Fibroblast of peridontal ligament (primary cell): ENCODE results near the gene CADM4.
A peak's percentile ranks its signal among the peaks of the same experiment; 100 is the strongest.
"Not testable (repeated sequence)": the region's sequence is repeated elsewhere in the genome, so short reads cannot be mapped to it uniquely, and the experiment has no call there.

Experiments used
- DNase-seq: peaks from one replicate; pipeline ENCODE4 v3.0.0-alpha.2; 2010; ENCODE audit errors: extremely low read depth

CADM4 gene

DNA sequence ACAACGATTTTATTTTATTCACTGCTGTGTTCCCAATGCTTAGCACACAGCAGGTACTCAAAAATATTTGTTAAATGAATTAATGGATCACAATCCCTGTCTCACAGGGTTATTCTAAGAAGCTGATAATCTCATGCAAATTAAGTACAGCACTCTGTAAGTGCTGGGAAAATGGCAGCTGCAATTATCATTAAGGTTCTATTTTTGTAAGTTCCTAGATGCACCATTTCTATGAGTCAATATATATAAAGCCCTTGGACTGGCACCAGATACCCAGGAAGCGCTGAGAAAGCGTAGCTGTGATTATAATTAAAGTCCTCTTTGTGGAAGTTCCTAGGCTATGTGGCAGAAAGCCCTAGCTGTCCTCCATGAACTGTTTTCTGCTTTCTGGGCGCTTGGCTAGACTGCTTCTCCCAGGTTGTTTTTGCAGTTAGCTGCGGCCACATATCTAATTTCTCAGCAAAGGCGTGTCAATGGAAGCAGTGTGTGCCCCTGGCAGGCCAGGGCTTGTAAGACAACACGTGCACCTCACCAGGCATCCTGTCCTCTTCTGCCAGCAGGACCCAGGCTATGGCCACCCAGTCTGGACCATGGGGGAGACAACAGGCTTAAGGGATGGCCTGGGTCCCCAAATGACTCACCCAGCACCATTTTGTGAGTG is 33.0 kb downstream of the CADM4 start:
- no peak for DNase-seq

DNA sequence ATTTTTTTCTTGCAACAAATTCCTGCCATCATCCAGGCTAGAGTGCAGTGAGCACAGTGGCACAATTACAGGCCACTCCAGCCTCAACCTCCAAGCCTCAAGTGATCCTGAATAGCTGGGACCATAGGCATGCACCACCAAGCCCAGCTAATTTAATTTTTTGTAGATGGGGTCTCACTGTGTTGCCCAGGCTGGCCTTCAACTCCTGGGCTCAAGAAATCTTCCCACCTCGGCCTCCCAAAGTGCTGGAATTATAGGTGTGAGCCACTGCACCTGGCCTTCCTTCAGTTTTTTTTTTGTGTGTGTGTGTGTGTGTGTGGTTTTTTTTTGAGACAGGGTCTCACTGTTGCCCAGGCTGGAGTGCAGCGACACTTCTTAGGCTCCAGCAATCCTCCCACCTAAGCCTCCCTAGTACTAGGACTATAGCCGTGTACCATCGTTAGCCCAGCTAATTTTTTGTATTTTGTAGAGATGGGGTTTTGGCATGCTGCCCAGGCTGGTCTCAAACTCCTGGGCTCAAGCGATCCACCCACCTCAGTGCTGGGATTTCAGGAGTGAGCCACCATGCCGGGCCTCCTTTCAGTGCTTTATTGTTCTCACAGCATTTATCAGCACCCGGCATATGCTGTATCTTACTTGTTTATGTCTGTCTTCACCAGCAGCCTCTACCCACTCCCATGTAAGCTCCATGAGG is 33.6 kb downstream of the CADM4 start:
- no peak for DNase-seq

DNA sequence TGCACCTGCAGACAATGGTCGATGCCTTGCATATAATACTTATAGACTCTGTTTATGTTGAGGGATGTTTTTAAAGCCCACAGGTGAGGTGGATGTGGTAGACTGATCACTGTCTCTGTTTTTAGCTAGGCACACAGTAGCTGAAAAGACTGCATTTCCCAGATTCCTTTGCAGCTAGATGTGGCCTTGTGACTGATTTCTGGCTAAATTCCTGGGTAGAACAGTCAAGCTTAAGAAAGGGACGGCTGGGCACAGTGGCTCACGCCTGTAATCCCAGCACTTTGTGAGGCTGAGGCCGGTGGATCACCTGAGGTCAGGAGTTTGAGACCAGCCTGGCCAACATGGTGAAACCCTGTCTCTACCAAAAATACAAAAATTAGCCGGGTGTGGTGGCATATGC is 39.3 kb downstream of the CADM4 start:
- DNase-seq: not testable (repeated sequence)

DNA sequence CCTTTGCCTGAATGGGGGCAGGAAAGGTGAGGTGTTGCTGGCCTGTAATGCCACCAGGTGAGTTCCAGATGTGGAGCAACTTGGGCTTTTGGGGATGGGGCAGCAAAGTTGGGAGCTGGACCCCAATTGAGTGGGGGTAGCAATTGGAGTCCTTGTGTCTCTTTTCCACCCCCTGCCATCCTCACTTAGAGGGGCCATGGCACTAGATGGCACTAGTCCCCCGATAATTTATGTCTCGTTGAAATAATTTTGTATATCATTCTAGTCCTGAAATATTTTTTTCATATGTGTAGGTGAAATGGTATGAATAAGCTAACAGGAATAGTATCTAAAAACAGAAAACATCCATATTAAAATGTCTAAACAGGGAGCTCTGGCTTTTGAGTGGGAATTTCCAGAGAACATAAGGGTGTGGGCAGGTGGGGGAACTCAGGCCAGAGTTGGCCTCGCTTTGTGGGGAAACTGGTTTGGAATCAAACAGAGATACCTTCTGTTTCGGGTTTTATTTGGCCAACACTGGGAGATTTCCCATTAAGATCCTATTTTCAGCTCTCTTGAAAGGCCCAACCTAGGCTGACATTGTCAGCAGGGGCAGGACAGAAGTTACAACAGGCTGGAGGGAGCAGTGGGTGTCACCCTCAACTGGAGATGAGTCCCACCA is 39.9 kb downstream of the CADM4 start:
- no peak for DNase-seq

DNA sequence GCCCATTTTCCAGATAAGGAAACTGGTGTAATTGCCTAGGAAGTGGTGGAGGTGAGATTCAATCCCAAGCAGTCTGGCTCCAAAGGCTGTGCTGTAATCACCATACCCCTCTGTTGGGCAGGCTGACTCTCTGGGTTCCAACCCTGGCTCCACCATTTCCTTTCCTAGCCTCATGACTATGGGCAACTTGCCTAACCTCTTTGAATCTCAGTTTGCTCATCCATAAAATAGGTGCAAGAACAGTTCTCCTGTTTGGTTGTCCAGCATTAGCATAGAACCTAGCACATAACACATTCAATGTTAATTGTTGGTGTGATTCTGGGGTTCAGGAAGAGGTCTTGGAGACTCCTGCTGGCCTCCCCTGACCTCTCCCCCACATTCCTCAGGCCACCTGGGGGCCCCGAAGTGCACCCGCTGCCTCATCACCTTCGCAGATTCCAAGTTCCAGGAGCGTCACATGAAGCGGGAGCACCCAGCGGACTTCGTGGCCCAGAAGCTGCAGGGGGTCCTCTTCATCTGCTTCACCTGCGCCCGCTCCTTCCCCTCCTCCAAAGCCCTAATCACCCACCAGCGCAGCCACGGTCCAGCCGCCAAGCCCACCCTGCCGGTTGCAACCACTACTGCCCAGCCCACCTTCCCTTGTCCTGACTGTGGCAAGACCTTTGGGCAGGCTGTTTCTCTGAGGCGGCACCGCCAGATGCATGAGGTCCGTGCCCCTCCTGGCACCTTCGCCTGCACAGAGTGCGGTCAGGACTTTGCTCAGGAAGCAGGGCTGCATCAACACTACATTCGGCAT is 41.0 kb downstream of the CADM4 start:
- DNase-seq: no peak

DNA sequence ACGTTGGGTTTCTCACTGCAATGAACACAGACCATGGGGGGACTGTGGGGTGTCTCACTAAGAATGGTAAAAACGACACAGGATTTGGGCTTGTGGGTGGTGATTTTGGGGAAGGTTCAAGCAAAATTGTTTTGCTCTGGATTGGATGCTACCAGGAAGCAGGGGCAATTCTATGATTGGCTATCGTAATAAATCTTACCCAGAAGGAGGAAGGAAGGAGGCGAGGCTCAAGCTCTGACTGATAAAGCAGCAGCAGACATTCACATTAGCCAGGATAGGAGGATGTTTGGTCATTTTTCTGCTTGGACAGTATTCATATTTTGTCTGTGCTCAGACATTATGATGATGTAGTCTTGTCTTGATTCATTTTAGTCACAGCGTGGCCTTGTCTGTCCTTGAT is 41.8 kb downstream of the CADM4 start:
- DNase-seq: no peak

DNA sequence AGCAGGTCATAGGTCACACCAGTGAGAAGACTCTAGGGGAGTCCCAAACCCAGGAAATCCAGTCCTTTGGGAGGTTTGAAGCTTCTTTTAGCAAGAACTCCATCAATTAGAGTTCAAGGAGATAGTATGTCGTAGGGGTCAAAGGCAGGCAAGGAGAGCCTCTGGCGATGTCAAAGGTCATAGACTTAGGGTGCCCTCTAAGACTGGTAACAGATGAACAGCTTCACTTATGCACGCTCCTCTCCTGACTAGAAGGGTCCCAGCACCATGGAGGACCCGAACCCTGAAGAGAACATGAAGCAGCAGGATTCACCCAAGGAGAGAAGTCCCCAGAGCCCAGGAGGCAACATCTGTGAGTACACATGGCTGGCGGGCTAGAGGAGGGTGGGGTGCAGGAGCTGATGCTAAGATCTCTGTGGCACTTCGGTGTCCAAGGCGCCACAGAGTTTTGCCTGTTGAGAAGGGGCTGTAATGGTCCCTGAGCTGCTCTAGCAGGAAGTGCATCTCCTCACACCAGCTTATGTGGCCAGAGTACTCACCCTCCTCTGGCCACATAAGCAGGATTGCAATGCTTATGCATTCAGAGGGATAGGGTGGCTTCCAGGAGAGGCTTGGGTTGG is 42.7 kb downstream of the CADM4 start:
- no peak for DNase-seq

DNA sequence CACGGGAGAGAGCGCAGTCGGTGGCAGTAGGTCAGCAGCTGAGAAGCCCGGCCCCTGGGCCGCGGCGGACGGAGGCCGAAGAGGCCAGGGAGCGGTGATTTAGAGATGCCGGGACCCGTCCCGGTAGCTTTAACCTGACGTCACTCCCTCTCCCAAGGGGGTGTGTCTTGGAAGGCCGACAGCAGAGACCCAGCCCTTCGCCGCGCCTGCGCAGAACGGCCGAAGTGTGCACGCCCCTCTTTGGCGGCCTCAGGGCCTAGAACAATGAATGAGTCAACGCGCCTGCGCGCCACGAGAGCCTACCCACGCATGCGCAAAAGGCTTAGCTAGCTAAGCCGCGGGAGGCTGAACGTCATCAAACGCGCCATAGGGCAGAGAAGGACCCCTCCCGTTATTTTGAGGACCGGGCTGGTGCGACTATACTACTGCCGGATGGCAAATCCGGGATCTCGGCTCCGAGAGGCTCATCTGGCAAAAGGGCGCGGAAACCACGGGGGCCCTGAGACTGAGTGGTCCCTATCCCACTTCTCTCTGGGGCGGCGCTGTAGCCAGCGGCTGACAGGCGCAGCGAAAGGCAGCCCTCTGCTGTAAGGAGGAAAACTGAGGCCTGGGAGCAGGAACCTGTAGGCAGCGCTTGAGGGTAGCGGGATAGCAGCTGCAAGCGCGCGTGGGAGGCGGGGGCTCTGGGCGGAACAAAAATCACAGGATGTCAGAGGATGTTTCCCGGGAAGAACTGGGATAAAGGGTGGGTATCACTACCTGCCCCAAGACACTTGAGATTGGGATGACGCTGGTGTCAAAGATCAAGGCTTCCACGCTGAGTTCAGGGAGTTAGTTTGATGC is 43.4 kb downstream of the CADM4 start, which contains the start of the genes IRGQ and ZNF576:
TSS of gene IRGQ (minus strand) at position 136 of the 843 bp plus-strand sequence. CDS start 796 bp downstream, outside the sequence.
TSS of gene ZNF576 (plus strand) at position 597 of the 843 bp plus-strand sequence. CDS start 514 bp downstream, outside the sequence.
- peak; percentile 99 for DNase-seq

DNA sequence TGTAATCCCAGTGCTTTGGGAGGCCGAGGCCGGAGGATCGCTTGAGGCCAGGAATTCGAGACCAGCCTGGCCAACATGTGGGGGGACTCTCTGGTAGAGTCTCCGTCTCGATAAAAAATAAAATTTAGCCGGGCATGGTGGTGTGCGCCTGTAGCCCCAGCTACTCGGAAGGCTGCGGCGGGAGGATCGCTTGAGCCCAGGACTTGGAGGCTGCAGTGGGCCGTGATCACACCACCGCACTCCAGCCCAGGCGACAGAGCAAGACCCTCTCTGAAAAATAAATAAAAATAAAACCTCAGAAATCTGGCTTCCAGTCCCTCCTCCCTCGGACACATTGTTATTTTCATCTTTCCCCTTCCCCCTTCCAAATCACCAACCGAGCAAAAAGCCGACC is 44.0 kb downstream of the CADM4 start:
- DNase-seq: no peak

DNA sequence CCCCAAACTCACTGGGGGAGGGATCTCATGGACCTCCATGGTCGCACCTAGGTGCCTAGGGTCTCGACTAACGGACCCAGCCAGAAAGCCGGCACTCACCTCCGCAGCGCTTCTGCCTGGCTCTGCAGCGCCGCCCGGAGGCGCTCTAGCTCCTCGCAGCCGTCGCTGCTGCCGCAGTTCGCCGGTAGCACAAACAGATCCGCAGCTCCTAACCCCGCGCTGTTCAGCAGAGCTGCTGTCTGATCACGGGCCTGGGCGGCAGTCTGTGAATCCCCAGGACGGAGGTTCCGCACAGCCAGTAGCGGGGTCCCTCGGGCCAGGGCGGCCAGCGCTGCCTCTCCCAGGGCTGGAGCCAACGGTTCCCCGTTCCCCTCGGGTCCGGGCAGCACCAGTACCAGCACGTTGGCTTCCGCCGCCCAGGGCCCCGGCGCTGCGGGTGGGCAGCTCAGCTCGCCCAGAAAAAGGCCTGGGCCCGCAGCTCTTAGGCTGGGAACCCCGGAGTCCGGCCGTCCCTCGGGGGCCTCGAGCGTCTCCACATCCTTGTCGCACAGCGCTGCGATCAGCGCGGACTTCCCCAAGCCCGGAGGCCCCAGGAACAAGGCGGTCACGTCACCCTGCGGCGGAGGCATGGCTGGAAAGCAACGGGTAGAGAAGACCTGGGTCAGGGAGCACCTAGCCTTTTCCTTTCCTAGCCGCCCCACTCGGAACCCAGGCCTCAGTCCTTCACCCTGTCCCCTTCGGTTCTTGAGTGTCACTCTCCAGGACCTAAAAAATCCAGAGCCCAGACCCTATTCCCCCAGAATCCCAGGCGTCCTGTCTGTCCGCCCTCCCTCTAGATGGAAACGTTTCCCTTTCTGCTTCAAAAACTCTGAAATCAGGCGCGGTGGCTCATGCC is 44.7 kb downstream of the CADM4 start:
- DNase-seq: peak; percentile 50

DNA sequence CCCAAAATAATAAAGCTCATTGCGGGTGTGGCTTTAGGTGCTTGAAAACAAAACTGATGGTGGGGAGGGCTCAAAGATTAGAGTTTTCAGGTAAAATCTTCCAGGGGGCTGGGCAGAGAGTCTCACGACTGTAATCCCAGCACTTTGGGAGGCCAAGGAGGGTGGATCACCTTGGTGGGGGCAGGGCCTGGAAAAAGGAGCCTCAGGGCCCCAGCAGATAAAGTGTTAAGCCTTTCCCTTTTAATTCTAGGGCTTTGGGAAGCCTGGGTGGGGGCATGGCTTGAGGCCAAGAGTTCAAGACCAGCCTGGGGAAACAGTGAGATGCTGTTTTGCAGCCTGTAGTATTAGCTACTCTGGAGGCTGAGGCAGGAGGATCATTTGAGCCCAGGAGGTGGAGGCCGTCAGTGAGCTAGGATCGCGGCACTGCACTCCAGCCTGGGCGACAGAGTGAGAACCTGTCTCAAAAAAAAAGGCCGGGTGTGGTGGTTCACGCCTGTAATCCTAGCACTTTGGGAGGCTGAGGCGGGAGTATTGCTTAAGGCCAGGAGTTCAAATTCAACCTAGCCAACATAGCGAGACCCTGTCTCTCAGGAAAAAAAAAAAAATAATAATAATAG is 45.5 kb downstream of the CADM4 start:
- DNase-seq: no peak

DNA sequence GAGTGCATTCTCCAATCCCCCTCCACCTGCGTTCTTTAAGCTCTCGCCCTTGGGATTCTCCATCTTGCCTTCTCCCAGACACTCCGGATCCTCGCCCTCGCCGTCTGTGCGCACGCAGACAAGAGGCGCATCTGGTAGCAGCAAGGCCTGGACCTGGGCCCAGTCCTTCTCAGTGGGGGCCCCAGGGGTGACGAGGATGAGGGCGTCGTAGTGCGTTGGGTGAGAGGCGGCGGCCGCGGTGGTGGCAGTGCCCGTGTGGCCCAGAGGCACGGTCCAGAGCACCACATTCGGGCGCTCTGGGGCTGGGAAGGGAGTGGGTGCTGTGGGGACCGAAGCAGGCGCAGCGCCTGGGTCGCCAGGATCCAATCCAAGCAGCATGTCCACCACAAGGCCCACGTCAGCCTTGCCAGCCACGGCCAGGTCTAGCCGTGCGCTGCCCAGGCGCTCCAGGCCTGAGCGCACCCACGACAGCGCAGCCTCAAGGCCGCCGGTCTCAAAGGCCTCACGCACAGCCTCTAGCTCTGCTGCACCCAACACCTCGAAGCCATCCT is 46.8 kb downstream of the CADM4 start:
- no peak for DNase-seq

DNA sequence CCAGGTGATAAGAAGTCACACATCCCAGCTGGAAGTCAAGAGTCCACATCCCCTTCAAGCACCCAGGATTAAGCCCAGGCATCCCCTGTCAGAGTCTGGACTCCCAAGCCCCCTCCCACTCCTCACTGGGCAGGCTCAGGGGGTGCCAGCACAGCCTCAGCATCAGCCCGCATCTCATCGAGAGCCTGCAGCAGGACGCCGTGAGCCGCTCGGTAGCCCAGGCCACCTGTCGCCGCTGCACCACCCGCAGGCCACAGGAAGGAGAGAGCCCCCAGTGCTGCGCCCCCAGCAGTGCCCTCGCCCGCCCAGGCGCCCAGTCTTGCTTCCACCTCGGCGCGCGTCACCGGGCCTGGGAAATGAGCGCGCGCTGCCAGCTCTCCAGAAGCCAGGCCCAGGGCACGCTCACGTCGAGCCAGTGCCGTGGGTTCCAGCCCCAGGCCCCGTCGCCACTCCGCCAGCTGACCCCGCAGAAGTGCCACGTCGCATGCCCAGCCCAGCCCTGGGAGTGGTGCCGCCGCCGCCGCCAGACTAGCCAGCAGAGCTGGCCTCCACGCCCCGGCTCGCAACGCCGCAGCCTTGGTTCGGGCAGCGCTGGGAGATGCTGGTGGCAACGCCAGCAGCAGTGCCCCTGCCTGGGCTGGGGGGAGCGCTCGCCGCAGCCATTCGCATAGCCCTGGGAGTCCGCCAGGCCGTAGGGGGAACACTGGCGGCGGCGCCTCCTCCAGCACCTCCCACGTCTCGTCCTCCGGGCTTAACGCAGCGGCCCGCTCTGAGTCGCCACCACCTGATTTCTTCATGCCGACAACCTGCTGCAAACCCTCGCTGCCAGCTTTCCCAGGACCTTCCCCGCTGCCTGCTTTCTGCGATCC is 47.5 kb downstream of the CADM4 start:
- no peak for DNase-seq

DNA sequence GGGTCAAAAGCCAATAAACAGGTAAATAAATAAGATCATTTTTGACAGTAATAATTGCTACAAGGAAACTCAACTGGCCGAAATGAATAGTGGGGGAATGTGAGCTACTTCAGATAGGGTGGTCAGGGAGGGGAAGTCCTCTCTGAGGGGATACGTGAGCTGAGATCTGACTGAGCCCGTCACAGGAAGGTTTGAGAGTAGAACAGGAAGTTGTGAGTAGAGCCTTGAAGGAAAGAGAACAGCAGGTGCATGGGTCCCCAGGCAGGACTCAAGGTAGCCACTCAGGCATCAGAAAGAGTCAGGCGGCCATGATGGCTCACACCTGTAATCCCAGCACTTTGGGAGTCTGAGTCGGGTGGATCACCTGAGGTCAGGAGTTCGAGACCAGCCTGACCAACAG is 50.0 kb downstream of the CADM4 start:
- DNase-seq: no peak

DNA sequence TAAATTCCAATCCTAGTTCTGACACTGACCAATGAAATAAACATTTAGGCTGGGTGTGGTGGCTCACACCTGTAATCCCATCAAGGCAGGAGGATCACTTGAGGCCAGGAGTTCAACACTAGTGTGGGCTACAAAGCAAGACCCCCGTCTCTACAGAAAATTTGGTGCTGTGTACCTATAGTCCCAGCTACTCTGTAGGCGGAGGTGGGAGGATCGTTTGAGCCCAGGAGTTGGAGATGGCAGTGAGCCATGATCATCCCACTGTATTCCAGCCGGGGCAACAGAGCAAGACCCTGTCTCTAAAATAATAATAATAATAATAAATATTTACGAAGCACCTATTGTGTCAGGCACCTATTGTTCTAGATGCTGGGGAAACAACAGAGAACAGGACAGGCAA is 50.4 kb downstream of the CADM4 start:
- no peak for DNase-seq

DNA sequence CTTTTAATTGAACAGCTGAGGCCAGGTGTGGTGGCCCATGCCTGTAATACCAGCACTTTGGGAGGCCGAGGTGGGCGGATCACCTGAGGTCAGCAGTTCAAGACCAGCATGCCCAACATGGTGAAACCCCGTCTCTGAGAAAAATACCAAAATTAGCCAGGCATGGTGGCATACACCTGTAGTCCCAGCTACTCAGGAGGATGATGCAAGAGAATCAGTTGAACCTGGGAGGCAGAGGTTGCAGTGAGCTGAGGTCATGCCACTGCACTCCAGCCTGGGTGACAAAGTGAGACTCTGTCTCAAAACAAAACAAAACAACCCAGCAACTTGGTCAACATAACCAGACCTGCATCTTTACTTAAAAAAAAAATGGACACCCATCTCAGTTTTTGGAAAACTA is 52.6 kb downstream of the CADM4 start:
- DNase-seq: not testable (repeated sequence)

DNA sequence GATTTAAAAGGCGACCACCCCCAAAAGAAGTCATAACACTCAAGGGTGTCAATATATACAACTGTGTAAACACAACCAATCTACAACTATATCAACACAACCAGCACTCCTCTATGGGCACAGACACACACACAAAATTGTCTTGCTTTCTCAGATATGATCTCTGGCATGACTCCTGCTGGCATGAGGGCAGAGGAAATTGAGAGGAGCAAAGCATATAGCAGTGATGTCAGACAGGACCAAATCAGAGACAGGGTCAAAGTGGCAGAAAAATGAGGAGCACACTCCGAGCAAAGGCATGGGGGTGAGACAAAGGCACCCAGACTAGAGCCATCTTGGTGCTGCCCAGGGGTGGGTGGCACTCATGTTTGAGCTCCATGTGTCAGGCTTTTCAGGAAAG is 53.3 kb downstream of the CADM4 start:
- DNase-seq: no peak

DNA sequence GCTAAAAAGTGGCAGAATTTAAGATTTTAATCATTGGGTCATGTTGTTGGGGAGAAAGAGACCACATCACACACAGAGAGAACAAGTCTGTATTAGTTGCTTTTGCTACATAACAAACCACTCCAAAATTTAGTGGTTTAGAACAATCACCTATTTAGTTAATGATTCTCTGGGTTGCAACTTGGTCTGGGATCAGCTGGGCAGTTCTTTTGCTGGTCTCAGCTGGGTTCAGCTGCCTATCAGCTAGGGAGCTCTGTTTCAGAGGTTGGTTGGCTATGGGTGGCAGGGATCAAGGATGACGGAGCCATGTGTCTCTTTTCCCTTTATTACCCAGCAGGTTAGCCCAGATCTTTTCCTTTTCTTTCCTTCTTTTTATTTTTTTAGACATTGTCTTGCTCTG is 55.2 kb downstream of the CADM4 start:
- DNase-seq: no peak
